M059J (cell line): ENCODE measurements around the gene FTO. TPM values are rescaled to one million over a fixed set of nuclear protein-coding genes. Genes with fewer than 3 reads are reported as not detected.

Experiments
- DNase-seq: peaks from one replicate; pipeline ENCODE4 v3.0.0-alpha.2; 2012; ENCODE audit warnings: low read depth
- total RNA-seq: library from RNA; depleted of rRNA; stranded (reverse); fragments of >200 nt; shearing (Covaris generic); gene quantifications from 2 replicates; pipeline ENCODE4 v1.2.3, GENCODE V29; 2014

FTO gene
- total RNA-seq, 1 experiment from 2014 or later = 132 TPM

- no peak for DNase-seq
Observed at GRCh38 chr16:53898993-53899392, 195.0 kb downstream of the FTO start.

DNA sequence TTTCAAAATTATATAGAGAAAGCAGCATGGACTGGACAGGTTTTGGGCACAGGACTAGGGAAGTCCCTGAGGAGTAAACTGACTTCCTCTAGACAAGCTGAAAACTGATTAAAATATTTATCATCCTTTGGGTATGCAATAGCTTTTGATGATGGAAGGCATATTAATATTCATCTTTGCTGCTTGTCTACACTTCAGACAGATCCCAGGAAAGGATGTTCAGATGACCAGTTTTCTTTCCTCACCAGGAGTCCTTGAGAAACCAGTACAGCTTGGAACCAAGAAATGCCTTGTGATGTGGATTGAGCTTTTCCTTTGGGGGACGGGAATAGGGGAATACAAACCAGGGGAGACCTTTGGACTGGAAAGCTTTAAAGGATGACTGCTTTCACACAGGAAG is 195.5 kb downstream of the FTO start:
- no peak for DNase-seq

- no peak for DNase-seq
Observed at GRCh38 chr16:53900667-53901066, 196.7 kb downstream of the FTO start.

- no peak for DNase-seq
Observed at GRCh38 chr16:53901408-53901807, 197.5 kb downstream of the FTO start.

GRCh38 chr16:53904533-53904932 is 200.6 kb downstream of the FTO start:
- DNase-seq = peak; percentile 41

- DNase-seq = no peak
Observed at GRCh38 chr16:53905028-53905427, 201.1 kb downstream of the FTO start.

DNA sequence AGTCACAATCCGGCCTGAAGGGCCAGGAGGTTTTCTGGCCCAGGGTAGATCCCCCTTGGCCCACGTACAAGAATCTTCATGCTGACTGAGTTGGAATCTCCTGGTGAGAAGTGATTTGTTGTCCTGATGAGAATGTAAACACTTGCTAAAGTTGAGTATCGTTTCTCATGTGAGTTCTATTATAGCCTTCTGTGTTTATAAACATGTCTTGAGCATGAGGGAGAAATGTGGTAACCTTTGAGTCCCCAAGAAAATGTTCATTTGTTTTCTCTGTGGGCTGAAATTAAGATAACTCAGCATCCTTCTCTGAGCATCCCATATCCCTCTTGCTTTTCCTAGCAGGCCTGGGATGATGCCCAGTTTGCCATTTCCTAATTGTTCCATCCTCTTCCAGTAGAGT is 204.8 kb downstream of the FTO start:
- no peak for DNase-seq

DNA sequence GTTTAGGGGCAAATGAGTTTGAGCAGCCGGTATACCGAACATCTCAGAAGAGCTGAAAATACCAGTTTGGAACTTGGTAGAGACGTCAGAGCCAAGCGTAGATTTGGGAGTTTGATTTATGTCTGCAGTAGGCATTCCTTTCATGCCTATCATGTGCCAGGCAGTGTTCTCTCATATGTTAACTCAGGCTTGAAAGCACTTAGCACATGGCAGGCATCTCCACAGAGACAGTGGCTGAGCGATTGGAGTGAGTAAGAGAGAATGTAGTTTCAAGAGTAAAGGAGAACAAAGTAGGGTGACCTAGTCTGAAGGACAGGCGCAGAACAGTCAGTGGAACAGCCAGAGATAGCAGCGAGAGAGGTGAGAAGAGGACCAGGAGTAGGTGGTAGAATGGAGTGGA is 207.0 kb downstream of the FTO start:
- DNase-seq = no peak

- DNase-seq = peak; percentile 50
Observed at GRCh38 chr16:53911513-53911912, 207.6 kb downstream of the FTO start.

DNA sequence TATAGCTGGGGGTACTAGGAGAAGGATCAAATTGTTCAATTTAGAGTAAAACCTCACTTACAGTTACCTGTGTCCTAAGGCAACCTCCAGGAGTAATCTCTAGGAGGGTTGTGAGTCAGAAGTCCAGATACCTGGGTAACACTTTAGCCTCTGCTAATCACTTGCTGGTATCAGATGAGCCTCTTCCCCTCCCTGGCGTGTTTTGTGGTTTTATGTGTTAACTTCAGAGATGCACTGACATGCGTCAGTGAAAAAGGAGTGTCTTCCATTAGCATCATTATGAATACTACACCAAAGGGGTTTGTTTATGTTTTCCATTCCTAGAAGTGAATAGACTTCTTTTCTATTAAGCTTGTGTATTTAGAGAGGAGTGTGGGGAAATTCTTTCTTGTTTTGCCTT is 208.2 kb downstream of the FTO start:
- peak; percentile 69 for DNase-seq

DNA sequence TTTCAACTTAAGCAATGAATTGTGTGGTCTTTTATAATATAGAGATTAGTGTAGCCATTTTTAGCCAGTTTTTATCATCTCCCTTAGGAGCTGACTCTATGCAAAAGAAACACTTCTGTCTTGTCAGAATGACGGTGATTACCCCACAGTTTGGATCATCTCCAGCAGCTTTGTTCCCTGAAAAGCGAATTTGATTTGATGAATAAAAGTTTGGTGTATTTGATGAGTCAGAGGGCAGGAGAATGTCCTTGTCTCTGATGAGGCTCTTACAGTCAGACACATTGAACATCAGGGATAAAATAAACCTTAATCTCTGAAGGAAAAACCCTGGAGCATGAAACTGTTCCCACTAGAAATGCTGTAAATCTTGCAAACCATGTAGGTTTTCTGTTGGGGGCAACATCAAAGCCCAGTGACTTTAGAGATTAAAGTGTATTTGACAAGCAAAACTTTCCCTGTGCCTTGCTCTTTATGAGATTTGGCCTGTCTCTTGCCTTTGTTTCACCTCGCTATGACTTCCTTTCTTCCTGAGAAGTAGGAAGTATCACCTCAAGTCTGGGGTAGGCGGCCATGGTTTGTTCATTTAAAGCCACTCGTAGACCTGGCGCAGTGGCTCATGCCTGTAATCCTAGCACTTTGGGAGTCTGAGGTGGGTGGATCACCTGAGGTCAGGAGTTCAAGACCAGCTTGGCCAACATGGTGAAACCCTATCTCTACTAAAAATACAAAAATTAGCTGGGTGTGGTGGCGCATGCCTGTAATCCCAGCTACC is 209.3 kb downstream of the FTO start:
- peak; percentile 92 for DNase-seq

DNA sequence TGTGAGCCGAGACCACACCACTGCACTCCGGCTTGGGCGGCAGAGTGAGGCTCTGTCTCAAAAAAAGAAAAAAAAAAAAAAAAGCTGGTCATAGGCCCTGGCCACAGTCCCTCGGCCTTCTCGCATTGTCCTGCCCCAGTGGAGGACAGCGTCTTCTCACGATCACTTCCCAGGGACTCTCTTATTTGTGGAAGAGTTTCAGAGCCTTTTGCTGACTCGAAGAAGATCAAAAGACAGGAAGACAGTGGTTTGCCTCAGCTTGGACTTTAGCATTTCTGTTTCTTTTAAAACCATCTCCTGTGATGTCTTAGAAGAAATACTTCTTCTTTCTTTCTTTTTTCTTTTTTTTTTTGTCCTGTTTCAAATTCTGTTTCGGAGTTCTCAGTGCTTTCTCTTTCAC is 210.0 kb downstream of the FTO start:
- DNase-seq = no peak

- no peak for DNase-seq
Observed at GRCh38 chr16:53914736-53915135, 210.8 kb downstream of the FTO start.

GRCh38 chr16:53915452-53916160 is 211.7 kb downstream of the FTO start:
- no peak for DNase-seq

DNA sequence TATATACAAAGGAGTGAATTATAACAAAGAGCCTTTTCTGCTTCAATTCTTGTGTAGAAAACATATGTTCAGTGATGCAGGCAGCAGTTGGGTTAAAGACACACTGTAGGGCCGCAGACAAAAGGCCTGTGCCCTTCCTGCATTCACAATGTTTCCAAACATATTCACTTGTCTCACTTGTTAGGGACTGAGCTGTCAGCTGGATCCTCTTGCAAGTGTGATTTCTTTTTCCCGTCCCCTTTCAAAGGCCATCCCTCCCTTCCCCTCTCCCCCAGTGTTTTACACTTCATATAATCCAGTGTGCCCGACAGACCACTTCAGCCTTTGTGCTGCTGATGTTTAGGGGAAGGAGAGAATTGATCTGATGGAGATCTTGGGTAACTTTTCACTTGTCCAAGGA is 217.0 kb downstream of the FTO start:
- no peak for DNase-seq

DNA sequence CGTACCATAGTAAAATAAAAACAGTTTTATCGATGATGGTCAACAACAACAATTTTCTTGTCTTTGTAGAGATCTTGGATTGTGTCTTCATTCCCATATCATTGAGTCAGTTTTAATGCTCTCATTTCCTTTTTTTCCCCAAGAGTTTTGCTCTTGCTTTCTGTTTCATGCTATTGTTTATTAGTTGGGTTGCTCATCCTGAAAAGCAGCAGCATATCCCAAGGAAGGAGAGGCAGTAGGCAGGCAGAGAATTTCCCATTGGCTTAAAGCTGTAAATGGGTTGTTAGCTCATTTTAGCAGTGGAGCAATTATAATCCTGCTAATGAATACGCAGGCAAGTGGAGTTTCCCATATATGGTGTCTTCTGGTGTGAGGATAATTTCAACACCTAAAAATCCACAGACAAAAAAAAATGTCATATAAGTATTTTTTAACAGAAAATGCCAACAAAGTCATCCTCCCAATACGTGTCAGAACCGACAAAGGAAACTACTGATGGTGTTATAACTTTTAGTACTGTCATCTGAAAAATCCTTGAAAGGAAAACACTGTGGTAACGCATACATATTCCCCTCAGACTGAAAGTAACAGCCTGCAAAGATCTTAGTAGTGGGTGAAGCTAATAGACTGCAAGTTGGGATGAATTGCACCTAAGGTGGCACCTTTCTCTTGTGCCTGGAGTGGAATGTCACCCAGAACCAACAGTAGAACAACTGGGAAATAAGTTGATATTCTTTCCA is 218.3 kb downstream of the FTO start:
- no peak for DNase-seq

DNA sequence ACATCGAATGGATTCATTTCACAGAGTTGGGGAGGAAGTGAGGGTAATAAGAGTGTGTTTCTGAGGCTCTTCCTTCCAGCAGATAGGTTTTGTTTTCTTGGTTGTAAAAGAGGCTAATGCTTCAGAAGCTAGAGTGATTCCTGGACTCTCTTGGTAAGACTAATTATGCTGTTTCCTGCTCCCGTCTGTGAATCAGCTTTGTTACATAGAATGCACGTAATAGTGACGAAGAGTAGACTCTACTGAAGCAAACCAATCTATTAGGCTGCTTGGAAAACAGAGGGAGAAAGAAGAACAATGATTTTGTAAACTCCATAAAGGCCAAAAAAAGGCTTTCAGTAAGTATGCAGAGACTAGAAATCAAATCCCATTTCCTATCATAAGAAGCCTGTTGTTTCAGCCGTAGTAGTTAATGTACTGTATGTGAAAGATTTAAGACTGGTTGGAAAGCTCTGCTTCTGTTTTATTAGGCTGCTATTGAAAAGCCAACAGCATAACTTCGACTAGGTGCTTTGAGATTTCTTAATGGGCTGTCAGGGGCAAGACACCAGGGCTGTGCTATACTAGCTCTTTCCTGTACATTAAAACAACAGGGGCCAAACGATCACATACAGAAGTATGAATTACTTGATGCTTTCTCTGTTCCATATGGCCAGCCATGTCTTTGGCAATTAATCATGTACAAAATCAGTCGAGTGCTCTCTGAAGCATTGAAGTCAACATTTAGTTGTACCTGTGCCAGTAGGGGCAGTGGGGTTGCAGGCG is 219.0 kb downstream of the FTO start:
- DNase-seq = no peak

DNA sequence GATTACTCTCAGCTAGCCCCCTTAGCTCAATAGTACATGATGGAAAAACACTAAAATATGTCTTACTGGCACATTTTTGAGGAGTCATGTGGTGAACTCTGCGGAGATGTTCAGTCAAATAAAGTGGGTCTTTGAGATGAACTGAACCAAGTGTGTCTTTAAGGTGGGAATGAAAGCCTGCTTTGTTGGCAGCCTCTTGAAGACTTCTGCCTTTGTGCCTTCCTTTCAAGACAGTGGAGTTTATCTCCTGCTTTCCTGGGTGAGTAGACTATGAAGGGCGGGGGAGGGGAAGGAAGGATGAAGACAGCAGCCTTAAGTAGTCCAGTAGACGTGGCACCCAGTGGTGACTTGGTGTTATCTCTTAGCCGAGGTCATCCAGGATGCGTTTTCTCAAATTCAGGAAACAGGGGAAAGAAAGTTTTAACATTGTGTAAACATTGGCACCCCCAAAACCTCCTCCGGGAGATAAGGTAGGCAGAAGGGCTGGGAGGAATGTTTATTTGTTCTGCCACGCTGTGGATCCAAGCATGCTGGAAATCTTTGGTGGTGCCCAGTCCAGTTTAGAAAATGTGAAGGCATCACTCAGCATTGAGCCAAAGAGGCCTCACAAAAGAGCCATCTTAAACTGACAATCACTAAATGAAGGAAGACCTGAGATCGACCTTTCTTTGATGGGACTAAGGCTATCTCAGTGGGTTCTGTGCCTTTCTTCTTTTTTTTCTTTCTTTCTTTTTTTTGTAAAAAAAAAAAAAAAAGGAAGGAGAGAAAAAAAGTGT is 220.6 kb downstream of the FTO start:
- no peak for DNase-seq

- no peak for DNase-seq
Observed at GRCh38 chr16:53925107-53925410, 221.1 kb downstream of the FTO start.

- DNase-seq = no peak
Observed at GRCh38 chr16:53925526-53925925, 221.6 kb downstream of the FTO start.

DNA sequence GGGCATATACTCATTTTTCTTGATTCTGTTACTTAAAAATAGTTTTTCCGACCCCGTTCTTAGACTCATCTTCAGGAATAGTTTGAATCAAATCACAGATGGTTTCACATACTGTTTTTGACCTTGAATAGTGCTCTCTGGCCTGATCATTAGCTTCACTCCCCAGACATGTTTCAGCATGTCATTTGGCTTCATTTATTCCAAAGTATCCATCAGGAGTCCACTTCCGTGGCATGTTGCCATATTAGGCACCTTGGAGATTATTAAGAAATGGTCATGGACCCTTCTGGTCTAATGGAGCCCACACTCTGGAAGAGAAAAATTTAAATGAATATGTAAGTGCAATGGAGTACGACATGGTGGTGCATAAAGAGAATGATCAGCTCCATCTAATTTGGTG is 222.3 kb downstream of the FTO start:
- no peak for DNase-seq
